GM12872 (cell line): Measurements from ENCODE around the gene CCRL2.

Source experiments
- CTCF ChIP-seq: IDR thresholded peaks from 3 replicates; pipeline ENCODE4 v1.5.1; 2011; ENCODE audit warnings: low read depth, mild to moderate bottlenecking, low read length, moderate library complexity; ENCODE audit not compliant: insufficient read depth

Gene CCRL2

DNA sequence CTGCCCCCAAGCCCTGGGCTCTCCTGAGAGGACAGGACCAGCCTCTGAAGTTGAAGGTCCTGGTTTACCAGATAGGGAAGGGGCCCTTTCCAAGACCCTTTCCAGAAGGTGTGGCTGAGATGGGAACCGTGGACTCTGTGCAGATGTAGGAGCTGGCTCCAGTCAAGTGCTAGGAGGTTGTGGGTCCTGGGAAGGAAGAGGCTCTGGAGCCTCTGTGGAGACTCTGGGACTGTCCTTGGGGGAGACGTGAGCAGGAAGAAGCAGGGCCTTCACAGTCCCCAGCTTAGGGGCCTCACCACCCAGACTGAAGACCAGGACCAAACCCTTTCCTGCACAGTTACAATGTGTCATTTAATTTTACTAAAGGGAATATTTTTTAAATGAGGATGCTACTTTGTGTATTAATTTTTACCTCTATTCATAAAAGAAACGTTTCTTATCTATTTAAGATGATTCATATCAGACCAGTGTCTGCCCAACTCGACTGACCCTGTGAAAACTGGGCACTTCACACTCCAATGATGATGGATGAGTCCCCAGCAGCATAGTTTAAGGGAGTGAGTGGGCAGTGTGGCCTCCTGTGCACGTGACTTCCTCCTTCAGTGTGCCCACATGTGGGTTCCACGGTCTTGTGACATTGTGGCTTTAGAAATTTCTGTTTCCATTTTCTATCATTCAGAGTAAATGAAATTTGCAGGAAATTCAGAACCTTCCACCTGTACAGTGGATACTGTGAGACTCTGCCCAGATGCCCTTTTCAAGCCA lies 11.1 kb upstream of the CCRL2 start:
- no peak for TF ChIP-seq CTCF

DNA sequence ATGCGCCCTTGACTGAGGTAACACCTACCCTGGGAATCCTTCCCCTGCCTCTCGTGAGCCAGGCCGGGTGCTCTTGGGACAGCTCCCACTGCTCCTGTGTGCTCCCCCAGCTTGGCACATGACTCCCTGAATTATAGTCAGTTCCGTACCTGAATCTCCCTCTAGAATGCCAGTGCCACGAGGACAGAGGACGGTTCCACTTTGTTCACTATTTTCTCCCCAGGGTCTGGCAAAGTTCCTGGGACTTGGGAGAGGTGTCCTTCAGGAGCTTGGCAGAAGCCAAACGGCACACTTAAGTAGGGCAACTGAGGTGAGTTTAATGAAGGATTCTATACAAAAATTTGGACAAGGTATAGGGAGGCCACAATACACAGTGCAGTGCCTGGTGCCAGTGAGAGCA lies 9.9 kb upstream of the CCRL2 start:
- TF ChIP-seq CTCF, result no peak

- no peak for TF ChIP-seq CTCF
These were observed 8.7 kb upstream of the CCRL2 start for GRCh38 chr3:46398186-46398955.

- TF ChIP-seq CTCF, result no peak
These were observed 8.0 kb upstream of the CCRL2 start for GRCh38 chr3:46399098-46399497.

GRCh38 chr3:46399557-46399956 lies 7.5 kb upstream of the CCRL2 start:
- TF ChIP-seq CTCF, result no peak

- TF ChIP-seq CTCF, result no peak
These were observed 6.9 kb upstream of the CCRL2 start for GRCh38 chr3:46400000-46400734.

GRCh38 chr3:46400846-46401245 lies 6.2 kb upstream of the CCRL2 start:
- no peak for TF ChIP-seq CTCF
